Small intestine (tissue), 16 donors: ENCODE data around the gene ADAMTSL4. TPM values are rescaled to one million over a fixed set of nuclear protein-coding genes. Genes with fewer than 3 reads are reported as not detected.

Experiments used
- DNase-seq, 2 donors: peaks; one replicate each; pipeline versions ENCODE4 v3.0.0 to v3.0.0-alpha.2; 2013
- FAIRE-seq: peaks from 2 replicates; lab custom pipeline; 2012; peaks lifted over from hg19 to GRCh38; lab: Jason Lieb, UNC
- H3K27ac ChIP-seq, 3 donors: one replicate each; pipeline ENCODE4 v1.5.1; 2013; ENCODE audit warnings: low read length in 2 of 3, mild to moderate bottlenecking in 2 of 3, control low read depth in 1 of 3, inconsistent platforms in 1 of 3, low read depth in 1 of 3, moderate library complexity in 1 of 3
- H3K27me3 ChIP-seq, 3 donors: one replicate each; pipeline ENCODE4 v1.6.1; 2013; ENCODE audit warnings: low read length in 3 of 3, inconsistent platforms in 1 of 3; ENCODE audit not compliant: control insufficient read depth in 3 of 3, insufficient read depth in 3 of 3
- H3K36me3 ChIP-seq, 3 donors: one replicate each; pipeline ENCODE4 v1.6.1; 2013; ENCODE audit warnings: low read length in 3 of 3, inconsistent platforms in 1 of 3, low read depth in 1 of 3, mild to moderate bottlenecking in 1 of 3, moderate library complexity in 1 of 3; ENCODE audit not compliant: control insufficient read depth in 3 of 3, insufficient read depth in 2 of 3
- H3K4me1 ChIP-seq, 3 donors: one replicate each; pipeline ENCODE4 v1.6.1; 2013; ENCODE audit warnings: low read length in 2 of 3, inconsistent platforms in 1 of 3, low read depth in 1 of 3, mild to moderate bottlenecking in 1 of 3, moderate library complexity in 1 of 3; ENCODE audit not compliant: control insufficient read depth in 3 of 3, insufficient read depth in 2 of 3
- H3K4me3 ChIP-seq, 3 donors: one replicate each; pipeline ENCODE4 v1.5.1; 2013; ENCODE audit warnings: low read length in 3 of 3, control low read depth in 1 of 3, inconsistent platforms in 1 of 3, low read depth in 1 of 3, mild to moderate bottlenecking in 1 of 3, moderate library complexity in 1 of 3
- H3K9me3 ChIP-seq, 2 donors: one replicate each; pipeline ENCODE4 v1.6.1; 2013; ENCODE audit warnings: low read depth in 1 of 2, low read length in 1 of 2; ENCODE audit not compliant: control insufficient read depth in 2 of 2, insufficient read depth in 1 of 2
- WGBS, 3 donors: extraction: QIAGEN DNeasy Blood & Tissue Kit; methylation state at CpG; one replicate each; pipeline ENCODE4 v1.1.7; 2013; 5-methylcytosine and 5-hydroxymethylcytosine counted together
- long read RNA-seq, 10 donors: transcript quantifications; one replicate each; lab custom pipeline, GENCODE V29; 2026
- polyA plus RNA-seq, 4 donors: library from polyadenylated mRNA; stranded (reverse) in 3 of 4; unstranded in 1 of 4; fragments of 200-250 nt in 3 of 4; fragments of 120-200 nt in 1 of 4; gene quantifications; one replicate each; pipeline versions ENCODE4 v1.2.1 to v1.2.3, GENCODE V29; 2013
- donor health status: healthy with polysubstance abuse.
- donor health status: control.
- donor health status: control.
- donor health status: Bipolar disorder and iron deficiency.
- donor health status: healthy.

Gene ADAMTSL4
- polyA plus RNA-seq = 10 to 100 TPM in 2 of 4 donors, under 1 TPM in 2; 0.27 to 16.1 (median 7.0) TPM
- long read RNA-seq, donor 1 = 0 reads
- long read RNA-seq, donor 2, partial matches to known transcripts = 22 of 22 reads
- long read RNA-seq, donor 2, other reads (novel, unspliced or antisense) = 0 of 22 reads
- long read RNA-seq, donor 3 = 0 reads
- long read RNA-seq, donor 4 = 0 reads
- long read RNA-seq, donor 5 = 0 reads
- long read RNA-seq, donor 6 = 0 reads
- long read RNA-seq, donor 7 = 0 reads
- long read RNA-seq, donor 8 = 0 reads
- long read RNA-seq, donor 9 = 0 reads
- long read RNA-seq, donor 10, partial matches to known transcripts = 5 of 6 reads
- long read RNA-seq, donor 10, other reads (novel, unspliced or antisense) = 0 of 6 reads

- H3K9me3 ChIP-seq = no peaks in the 10 kb centered on the region
- 0 to 1% (median 0%) methylated on average over 51 to 91 of the region's 91 CpGs for WGBS, 3 donors
- H3K27me3 ChIP-seq = peaks cover 0 to 25% (median 0%) of the 10 kb centered on the region in 3 donors
- H3K36me3 ChIP-seq = no peaks in the 10 kb centered on the region
- H3K27ac ChIP-seq = peak within 1 kb of the TSS in 2 of 3 donors; percentile 65 to 83
- FAIRE-seq = no peak
- DNase-seq = peak; percentile 56 to 84
- peaks cover 0 to 29% (median 4%) of the 10 kb centered on the region in 3 donors for H3K4me1 ChIP-seq
- peak within 1 kb of the TSS; percentile 34 to 68 (median 59) for H3K4me3 ChIP-seq
Observed at GRCh38 chr1:150548632-150549495, at the start of gene ADAMTSL4. Gene ADAMTSL4 (plus strand): TSS chr1:150549408. CDS start chr1:150552289, 2,881 bp downstream.

GRCh38 chr1:150505431-150505830 lies 43.8 kb upstream of the ADAMTSL4 start:
- WGBS, 3 donors = 80 to 90% (median 89%) methylated on average over 6 of the region's 6 CpGs
- Histone ChIP-seq H3K4me3 (no peak overlapping the region), H3K27ac (no peak overlapping the region), H3K4me1 (no peaks in the 10 kb centered on the region), H3K9me3 (no peaks in the 10 kb centered on the region), H3K27me3 (no peaks in the 10 kb centered on the region), H3K36me3 (peaks cover 5 to 62% (median 17%) of the 10 kb centered on the region in 3 donors)
- FAIRE-seq (no peak), DNase-seq (no peak)

- peak; percentile 32 to 56 for DNase-seq
- WGBS, 3 donors = 48 to 70% (median 49%) methylated on average over 7 of the region's 7 CpGs
Observed at GRCh38 chr1:150507912-150508864, 41.0 kb upstream of the ADAMTSL4 start, which contains the start of gene ECM1. Gene ECM1 (plus strand): TSS chr1:150508109. CDS start chr1:150508210, 101 bp downstream.

GRCh38 chr1:150508982-150509381 lies 40.2 kb upstream of the ADAMTSL4 start:
- no peak overlapping the region for H3K4me3 ChIP-seq
- 66 to 76% (median 74%) methylated on average over 4 of the region's 4 CpGs for WGBS, 3 donors
- FAIRE-seq (no peak), DNase-seq (no peak)
- peak overlapping the region in 1 of 3 donors; percentile 13 for H3K27ac ChIP-seq
- peaks cover 5 to 63% (median 17%) of the 10 kb centered on the region in 3 donors for H3K36me3 ChIP-seq
- H3K27me3 ChIP-seq = no peaks in the 10 kb centered on the region
- no peaks in the 10 kb centered on the region for H3K9me3 ChIP-seq
- H3K4me1 ChIP-seq = no peaks in the 10 kb centered on the region

More at GRCh38 chr1:150507912-150508864, 41.0 kb upstream of the ADAMTSL4 start, which contains the start of gene ECM1:
- Histone ChIP-seq H3K36me3 (peaks cover 5 to 63% (median 17%) of the 10 kb centered on the region in 3 donors), H3K4me1 (no peaks in the 10 kb centered on the region), H3K27ac (peak within 1 kb of the TSS in 1 of 3 donors; percentile 88), H3K27me3 (no peaks in the 10 kb centered on the region), H3K9me3 (no peaks in the 10 kb centered on the region), H3K4me3 (no peak within 1 kb of the TSS)
- FAIRE-seq = no peak

GRCh38 chr1:150511551-150511950 lies 37.7 kb upstream of the ADAMTSL4 start:
- peaks cover 0 to 44% (median 4%) of the 10 kb centered on the region in 3 donors for H3K36me3 ChIP-seq
- no peak for FAIRE-seq
- H3K4me1 ChIP-seq = peaks cover 2 to 11% (median 4%) of the 10 kb centered on the region in 3 donors
- no peak overlapping the region for H3K4me3 ChIP-seq
- no peaks in the 10 kb centered on the region for H3K27me3 ChIP-seq
- 80 to 91% (median 87%) methylated on average over 12 of the region's 12 CpGs for WGBS, 3 donors
- no peaks in the 10 kb centered on the region for H3K9me3 ChIP-seq
- DNase-seq = no peak
- no peak overlapping the region for H3K27ac ChIP-seq

- Histone ChIP-seq H3K27ac (no peak overlapping the region), H3K4me1 (peaks cover 2 to 12% (median 4%) of the 10 kb centered on the region in 3 donors), H3K4me3 (no peak overlapping the region), H3K36me3 (peaks cover 0 to 39% (median 0%) of the 10 kb centered on the region in 3 donors), H3K9me3 (no peaks in the 10 kb centered on the region), H3K27me3 (no peaks in the 10 kb centered on the region)
- FAIRE-seq (no peak), DNase-seq (no peak)
- 86 to 95% (median 89%) methylated on average over 17 of the region's 17 CpGs for WGBS, 3 donors
Observed at GRCh38 chr1:150511985-150512660, 37.1 kb upstream of the ADAMTSL4 start.

GRCh38 chr1:150512846-150513245 lies 36.4 kb upstream of the ADAMTSL4 start:
- 60 to 75% (median 72%) methylated on average over 2 of the region's 2 CpGs for WGBS, 3 donors
- H3K27ac ChIP-seq = no peak overlapping the region
- FAIRE-seq (no peak), DNase-seq (no peak)
- H3K27me3 ChIP-seq = no peaks in the 10 kb centered on the region
- H3K36me3 ChIP-seq = peaks cover 0 to 35% (median 0%) of the 10 kb centered on the region in 3 donors
- peaks cover 2 to 12% (median 4%) of the 10 kb centered on the region in 3 donors for H3K4me1 ChIP-seq
- H3K9me3 ChIP-seq = no peaks in the 10 kb centered on the region
- no peak overlapping the region for H3K4me3 ChIP-seq
